GM18858 (cell line): ENCODE data around the gene NOS1AP.

ENCODE experiments used
- ATAC-seq: cut with Tn5 transposase; IDR thresholded peaks from one replicate; pipeline ENCODE4 v1.9.1; 2021; ENCODE audit not compliant: unreplicated experiment

Gene NOS1AP

GRCh38 chr1:162380061-162380846 is 310.8 kb downstream of the NOS1AP start:
- ATAC-seq = no peak

- no peak for ATAC-seq
These were observed 311.9 kb downstream of the NOS1AP start, which contains the start of gene C1orf226 for GRCh38 chr1:162381383-162381782. Gene C1orf226 (plus strand): TSS chr1:162381728. CDS start chr1:162381902, 174 bp downstream.

- no peak for ATAC-seq
These were observed 312.7 kb downstream of the NOS1AP start for GRCh38 chr1:162381941-162382750.

- no peak for ATAC-seq
These were observed 313.6 kb downstream of the NOS1AP start for GRCh38 chr1:162383091-162383490.

GRCh38 chr1:162383516-162383915 is 314.0 kb downstream of the NOS1AP start:
- ATAC-seq = no peak

- no peak for ATAC-seq
These were observed 314.6 kb downstream of the NOS1AP start for GRCh38 chr1:162384116-162384515.

GRCh38 chr1:162384601-162385279 is 315.2 kb downstream of the NOS1AP start:
- ATAC-seq = no peak

- ATAC-seq = no peak
These were observed 315.8 kb downstream of the NOS1AP start for GRCh38 chr1:162385280-162385623.

- ATAC-seq = no peak
These were observed 316.2 kb downstream of the NOS1AP start for GRCh38 chr1:162385702-162386101.

- ATAC-seq = no peak
These were observed 317.1 kb downstream of the NOS1AP start for GRCh38 chr1:162386292-162387225.

- ATAC-seq = no peak
These were observed 318.0 kb downstream of the NOS1AP start for GRCh38 chr1:162387226-162388082.

GRCh38 chr1:162388083-162388594 is 318.6 kb downstream of the NOS1AP start:
- no peak for ATAC-seq

- no peak for ATAC-seq
These were observed 319.1 kb downstream of the NOS1AP start for GRCh38 chr1:162388615-162389014.

GRCh38 chr1:162389021-162389818 is 319.7 kb downstream of the NOS1AP start:
- ATAC-seq = no peak

- no peak for ATAC-seq
These were observed 320.5 kb downstream of the NOS1AP start for GRCh38 chr1:162389971-162390370.

GRCh38 chr1:162390396-162391185 is 321.1 kb downstream of the NOS1AP start:
- no peak for ATAC-seq

GRCh38 chr1:162391790-162392563 is 322.5 kb downstream of the NOS1AP start:
- no peak for ATAC-seq
